COLO829 (cell line): Measurements from ENCODE around the gene MAT2A.
"Not testable (repeated sequence)": the region's sequence is repeated elsewhere in the genome, so short reads cannot be mapped to it uniquely, and the experiment has no call there.

Experiments used
- DNase-seq: peaks from one replicate; pipeline ENCODE4 v3.0.0; 2012; ENCODE audit warnings: low spot score

The MAT2A gene

DNA sequence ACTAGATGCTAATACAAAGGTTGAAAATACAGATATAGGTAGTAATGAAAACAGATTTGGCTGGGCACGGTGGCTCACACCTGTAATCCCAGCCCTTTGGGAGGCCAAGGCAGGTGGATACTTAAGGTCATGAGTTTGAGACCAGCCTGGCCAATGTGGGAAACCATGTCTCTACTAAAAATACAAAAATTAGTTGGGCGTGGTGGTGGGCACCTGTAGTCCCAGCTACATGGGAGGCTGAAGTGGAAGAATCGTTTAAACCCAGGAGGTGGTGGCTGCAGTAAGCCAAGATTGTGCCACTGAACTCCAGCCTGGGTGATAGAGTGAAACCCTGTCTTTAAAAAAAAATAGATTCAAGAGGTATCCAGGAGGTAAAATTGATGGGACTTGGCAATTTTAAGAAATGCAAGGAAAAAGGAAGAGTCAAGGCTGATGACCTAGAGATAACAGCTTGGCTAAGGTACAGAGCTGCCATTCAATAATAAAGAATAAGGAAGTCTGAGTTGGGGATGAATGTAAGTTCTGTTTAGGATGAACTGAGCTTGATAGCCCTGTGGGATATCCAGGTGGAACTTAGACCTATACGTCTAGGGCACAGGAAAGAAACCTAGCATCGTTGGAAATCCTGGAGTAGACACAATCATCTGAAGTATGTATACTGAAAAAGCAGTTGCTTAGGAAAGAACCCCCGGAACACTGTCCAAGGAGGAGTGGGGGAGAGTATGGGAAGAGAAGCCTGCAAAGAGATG, 9.1 kb downstream of the MAT2A start:
- DNase-seq = no peak

DNA sequence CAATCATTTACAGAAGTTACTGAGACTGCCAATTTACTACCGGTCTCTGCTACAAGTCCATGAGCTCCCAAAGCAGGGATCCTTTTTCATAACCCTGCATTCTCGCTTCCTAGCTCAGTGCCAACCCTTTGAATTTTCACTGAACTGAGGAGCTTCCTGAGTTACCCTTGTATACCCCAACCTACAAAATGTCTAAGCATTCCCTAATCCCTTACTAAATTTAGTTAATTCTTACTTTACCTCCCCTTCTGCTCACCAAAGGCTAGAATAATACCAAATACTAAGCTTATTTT, 9.6 kb downstream of the MAT2A start:
- DNase-seq = no peak

DNA sequence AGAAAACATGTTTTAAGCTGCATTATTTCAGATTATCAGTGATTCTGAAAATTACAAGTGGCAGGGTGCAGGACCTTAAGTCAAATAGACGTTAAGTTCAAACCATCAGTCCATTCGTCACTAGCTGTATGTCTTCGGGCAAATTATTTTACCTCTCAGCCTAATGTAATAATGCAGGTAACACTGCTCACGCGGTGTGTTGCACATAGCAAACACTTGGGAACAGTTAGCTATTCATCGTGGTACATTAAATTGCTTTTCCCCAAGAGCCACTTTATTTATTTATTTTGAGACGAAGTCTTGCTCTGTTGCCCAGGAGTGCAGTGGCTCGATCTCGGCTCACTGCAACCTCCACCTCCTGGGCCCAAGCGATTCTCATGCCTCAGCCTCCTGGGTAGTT, 10.1 kb downstream of the MAT2A start:
- no peak for DNase-seq

DNA sequence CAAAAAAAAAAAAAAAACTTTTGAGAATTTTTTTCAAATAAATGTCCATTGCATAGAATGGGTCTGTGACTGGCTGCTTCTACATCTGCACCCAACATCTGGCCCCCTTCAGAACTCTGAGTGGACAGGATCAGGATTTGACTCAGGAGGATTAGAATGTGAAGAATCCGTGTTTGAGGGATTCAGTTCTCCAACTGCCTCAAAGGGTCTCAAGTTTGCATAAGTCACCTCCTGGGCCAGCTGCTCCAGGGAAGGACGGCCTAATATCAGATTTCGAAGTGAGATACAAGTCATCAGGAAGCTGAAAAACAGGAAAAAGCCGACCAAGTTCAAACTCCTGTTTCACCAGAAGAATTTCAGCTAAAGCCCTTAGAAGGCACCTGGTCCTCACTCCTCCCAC, 10.9 kb downstream of the MAT2A start:
- DNase-seq = no peak

DNA sequence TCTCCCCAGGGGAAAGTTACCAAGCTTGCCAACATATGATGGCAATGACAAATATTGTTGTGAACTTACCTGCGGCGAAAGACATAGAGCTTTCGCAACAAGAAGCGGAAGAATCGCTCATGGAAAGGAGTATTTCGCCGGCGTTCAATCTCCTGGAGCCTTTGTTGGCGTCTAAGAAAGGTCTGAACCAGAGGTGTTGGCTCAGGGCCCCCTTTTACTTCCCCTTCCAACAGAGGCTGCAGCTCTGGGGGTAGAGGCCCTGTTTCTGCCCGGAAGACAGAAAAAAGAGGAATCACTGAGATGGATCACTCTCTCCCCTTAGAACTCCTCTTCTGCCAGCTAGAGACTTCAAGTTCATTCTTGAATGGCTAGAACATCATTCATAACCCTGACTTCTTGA, 11.5 kb downstream of the MAT2A start:
- no peak for DNase-seq

DNA sequence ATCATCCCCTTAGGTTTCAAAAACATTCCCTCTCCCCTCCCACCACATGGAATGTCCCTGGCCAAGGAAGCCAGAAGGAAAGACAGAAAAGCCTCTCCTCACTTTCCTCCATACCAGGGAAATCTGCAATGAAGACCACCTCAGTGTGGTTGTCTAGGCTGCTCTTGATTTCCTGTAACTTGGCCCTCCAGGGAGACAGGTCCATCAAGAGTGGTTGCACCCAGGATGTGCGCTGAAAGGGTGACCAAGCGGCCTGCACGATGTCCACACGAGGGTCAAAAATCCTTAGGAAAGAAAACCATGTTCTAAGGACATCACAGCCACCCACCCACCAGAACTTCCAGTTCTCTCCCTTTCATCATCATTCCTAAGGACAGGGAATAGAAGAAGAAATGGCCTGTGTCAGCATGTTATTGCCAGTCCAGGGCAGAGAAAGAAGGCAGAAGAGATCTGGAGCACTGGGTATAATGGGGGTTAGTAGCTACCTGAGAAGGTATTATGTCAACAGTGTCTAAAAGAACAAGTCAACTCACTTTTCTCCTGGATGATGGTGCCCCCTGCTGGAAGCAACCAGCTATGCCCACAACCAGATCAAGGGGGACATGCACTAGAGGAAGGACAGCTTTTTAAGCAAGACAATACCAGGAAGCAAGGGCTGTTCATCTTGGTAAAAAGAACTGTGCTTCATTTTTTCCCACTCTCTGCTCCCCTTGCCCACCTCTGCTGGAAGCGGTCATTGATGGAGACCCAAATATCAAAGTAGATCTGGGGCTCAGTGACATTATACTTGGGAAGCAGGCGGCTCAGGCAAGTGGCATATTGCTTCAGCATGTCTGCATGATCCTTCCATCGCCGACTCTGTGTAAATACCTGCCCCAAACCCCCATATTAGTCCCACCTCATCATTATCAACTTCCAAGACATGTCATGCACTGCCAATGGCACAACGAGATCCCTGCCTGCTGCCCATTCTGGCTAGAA, 13.0 kb downstream of the MAT2A start:
- peak; percentile 77 for DNase-seq

DNA sequence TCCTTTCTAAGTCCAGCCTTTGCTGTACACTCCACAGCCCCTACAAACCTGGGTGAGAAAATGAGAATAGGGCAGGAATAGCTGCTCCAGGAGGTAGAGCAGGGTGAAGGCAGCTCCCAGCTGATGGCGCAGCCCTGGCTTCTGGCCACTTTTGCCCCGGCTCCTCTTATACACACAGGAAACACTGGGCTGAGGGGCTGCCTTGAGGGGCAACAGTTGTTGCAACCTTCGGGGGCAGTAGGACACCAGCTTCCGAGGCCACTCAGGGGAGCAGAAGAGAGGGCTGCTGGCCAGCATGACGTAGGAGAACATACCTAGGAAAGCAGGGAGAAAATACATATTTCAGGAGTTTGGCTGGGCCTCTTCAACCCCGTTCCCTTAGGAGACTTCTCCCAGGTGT, 14.2 kb downstream of the MAT2A start:
- DNase-seq = no peak

DNA sequence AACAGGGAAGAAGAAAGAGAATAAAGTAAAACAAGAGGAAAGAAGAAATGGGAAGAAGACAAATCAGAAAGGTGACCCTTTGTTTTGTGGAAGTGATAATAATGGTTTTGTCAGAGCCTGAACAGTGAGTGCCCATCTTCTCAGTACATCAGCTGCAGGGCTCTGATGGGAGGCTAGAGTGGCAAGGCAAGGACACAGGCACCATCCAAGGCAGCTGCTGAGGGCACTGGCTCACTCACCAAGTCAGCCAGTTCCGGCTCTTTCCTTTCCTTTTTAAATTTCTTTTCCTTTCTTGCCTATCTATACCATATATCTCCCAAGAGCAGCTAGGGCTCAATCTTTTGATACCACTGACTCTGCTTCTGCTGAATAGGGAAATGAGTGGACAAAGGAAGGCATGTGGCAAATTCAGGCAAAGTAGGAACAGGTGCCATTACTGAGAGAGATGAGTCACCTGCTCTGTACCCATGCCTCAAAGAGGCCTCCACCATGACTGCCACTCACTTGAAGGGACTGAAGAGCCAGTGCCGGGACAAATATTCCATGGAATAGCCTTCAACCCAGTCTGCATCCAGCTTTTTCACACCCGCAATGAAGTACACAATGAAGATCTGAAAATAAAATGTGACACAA, 16.1 kb downstream of the MAT2A start:
- DNase-seq = no peak

DNA sequence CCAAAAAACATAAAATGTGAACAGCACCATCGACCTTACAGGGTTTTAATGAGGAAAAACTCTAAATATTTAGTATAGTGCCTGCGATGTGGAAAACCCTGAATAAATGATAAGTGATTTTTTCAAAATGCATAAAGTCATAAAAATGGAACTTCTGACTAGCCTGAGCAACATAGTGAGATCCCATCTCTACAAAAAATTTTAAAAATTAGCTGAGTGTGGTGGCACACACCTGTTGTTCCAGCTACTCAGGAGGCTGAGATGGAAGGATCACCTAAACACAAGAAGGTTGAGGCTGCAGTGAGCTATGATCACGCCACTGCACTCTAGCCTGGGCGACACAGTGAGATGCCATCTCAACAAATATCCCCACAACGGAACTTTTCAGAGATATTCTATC, 18.2 kb downstream of the MAT2A start:
- no peak for DNase-seq

DNA sequence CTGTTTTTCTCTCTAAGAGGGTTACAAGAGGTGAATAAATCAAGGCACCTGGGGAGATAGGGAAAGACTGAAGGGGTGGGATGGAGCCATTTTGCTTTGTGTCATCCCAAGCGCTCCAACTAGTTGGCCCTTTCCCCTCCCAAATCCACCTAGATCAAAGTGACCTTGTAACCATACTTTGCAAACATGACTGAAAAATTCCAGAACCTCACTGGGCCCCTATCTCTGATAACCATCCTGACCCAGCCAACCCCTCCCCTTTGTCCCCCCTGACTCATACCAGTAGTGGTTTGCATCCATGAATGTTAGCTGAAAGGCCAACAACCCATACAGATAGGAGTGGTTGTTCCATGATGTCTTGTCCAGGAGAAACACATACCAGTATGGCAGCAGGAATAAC, 19.2 kb downstream of the MAT2A start:
- no peak for DNase-seq

DNA sequence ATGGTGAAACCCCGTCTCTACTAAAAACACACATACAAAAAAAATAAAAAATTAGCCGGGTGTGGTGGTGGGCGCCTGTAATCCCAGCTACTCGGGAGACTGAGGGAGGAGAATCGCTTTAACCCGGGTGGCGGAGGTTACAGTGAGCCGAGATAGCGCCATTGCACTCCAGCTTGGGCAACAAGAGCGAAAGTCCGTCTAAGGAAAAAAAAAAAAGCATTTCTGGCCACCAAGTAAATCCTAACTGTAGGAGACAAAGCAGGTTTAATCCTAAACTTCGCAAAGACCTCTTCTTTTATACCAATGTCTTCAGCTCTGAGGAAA, 21.4 kb downstream of the MAT2A start:
- not testable (repeated sequence) for DNase-seq

DNA sequence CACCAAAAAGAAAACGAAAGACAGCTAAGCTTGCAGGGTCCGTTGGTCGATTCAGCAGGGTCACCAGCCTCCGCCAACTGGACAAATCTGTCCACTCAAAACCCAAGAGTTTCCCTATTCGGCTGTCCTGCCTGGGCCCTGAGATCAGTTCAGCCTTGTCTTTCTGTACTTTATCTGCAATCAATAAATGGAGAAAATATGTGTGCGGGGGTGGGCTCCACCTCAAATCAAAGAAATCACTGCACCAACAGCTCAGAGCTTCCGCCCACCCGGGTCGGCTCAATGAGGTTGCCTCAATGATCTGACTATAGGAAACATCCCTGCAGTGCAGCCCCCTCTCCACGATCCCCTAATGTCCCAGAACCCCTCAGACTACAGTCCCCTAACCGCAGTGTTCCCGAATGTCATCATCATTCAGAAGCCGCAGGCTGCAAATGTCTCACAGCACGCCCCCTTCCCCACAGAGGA, 21.9 kb downstream of the MAT2A start:
- no peak for DNase-seq

DNA sequence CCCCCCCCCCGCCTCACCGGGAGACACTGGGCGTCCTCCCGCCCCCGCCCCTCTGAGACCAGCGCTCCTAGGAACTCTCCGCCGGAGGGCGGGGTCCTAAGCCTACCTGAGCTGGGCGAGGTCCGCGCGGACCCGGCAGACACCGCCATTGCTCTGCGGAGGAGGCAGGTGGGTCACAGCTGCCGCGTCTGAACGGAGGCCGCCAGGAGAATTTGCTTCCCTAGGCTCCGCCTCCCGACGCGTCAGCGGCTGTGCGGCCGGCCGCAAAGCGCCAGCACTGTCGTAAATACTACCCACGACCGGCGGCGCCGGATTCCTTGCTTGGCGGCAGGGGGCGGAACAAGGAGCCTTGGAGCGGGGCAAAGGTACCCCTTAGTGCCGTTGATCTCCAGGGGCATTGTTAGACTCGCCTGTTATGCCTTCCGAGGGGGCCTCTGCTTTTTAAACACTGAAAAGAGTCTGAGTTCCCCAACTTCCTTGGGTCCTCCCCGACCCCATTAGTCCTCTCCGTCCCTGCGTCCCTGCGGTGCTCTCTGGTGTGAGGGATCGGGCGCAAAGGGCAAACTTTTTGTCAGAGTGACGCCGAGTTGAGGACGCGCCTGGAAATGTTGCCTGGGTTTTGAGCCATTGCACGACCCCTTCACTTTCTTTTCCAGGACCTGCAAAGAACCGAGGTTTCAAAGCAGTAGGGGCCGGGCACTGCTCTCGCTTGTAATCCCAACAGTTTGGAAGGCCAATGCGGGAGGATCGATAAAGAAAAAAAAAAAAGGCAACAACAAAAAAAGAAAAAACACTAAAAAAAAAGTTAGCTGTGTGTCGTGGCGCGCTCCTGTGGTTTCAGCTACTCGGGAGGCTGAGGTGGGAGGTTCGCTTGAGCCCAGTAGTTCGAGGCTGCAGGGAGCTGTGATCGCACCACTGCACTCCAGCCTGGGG, 22.6 kb downstream of the MAT2A start, which contains the start of gene GGCX:
GGCX (minus strand) TSS at position 214 of the 933 bp plus-strand sequence; CDS start at position 149, 65 bp downstream.
- peak; percentile 85 for DNase-seq

DNA sequence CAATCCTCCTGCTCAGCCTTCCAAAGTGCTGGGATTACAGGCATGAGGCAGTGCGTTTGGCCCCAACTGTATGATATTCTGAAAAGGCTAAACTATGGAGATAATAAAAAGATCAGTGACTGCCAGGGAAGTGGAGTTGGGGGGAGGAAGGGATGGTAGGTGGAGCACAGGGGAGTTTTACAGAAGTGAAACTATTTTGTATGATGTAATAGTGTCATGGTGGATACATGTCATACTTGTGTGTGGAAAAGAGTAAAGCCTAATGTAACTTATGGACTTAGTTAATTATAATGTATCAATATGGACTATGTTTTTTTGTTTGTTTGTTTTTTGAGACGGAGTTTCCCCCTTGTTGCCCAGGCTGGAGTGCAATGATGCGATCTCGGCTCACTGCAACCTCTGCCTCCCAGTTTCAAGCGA, 25.2 kb downstream of the MAT2A start:
- no peak for DNase-seq

DNA sequence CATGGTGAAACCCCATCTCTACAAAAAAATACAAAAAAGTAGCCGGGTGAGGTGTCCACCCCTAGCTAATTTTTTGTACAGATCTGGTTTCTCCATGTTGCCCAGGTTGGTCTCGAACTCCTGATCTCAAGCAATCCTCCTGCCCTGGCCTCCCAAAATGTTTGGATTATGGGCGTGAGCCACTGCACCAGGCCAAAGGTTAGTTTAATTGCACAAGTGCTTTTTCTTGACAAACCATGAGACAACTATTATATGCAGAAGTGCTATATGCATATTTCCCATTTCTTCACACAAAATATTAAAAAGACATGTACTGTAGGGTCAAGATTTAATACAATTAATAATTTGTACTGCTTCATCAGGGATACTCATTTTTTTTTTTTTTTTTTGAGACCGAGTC, 27.3 kb downstream of the MAT2A start:
- DNase-seq = no peak

DNA sequence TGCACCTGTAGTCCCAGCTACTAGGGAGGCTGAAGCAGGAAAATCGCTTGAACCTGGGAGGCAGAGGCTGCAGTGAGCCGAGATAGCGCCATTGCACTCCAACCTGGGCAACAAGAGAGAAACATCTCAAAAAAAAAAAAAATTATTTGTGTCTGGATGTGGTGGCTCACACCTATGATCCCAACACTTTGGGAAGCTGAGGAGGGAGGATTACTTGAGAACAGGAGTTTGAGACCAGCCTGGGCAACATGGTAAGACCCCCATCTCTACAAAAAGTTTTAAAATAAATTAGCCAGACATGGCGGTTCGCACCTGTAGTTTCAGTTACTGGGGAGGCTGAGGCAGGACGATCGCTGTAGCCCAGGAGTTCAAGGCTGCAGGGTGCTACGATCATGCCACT, 36.8 kb downstream of the MAT2A start:
- no peak for DNase-seq

DNA sequence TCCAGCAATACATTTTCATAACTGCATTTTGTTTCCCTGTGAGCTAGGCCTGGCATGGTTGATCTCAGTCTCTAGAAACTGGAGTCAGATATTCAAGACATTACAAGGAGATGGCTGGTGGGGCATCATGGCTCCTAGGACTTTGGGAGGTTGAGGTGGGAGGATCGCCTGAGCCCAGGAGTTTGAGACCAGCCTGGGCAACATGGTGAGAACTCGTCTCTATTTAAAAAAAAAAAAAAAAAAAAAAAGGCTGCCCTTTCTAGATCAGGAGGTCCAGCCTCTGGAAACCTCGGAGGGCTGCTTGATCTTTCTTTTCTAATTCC, 38.1 kb downstream of the MAT2A start:
- DNase-seq = no peak

DNA sequence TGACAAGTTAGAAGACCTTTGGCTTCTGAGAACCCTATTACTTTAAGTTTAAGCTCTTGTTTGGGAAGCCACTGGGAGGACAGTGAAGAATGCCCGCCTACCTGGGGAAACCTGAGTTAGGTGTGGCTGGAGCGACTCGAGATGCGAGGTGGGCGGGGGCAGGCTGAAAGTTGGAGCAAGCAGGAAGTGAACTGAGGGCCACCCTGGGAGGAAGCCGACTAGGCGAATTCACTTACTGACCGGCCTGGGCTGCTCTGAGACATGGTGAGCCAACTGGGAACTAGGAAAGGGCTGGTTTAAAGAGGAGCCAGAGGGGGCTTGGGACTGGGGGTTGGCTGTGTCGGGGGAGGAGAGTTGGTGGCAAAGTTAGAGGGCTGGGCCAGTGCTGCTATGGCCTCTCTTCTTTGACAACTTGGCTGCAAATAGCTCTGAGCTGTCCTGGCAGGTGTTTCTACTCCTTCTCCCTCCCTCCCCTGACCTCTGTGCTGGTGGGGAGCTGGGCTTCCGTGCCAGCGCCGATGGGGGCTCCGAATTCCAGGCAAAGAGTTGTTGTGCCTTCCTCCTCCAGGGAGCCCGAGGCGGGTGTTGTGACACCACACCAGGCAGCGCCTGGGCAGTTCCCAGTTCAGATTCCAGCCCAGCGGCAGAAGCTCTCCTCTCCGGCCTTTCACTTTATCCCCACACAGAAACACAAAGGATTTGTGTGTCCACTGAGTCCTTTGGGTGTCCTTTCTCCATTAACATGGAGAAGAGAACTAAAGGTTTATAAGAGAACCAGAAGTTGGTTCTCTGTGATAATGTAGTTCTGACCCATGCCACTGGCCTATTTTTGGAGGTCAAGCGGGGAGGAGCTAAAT, 38.6 kb downstream of the MAT2A start, which contains the start of gene VAMP8:
VAMP8 (plus strand) TSS at position 201 of the 857 bp plus-strand sequence; CDS start at position 262, 61 bp downstream.
- no peak for DNase-seq

DNA sequence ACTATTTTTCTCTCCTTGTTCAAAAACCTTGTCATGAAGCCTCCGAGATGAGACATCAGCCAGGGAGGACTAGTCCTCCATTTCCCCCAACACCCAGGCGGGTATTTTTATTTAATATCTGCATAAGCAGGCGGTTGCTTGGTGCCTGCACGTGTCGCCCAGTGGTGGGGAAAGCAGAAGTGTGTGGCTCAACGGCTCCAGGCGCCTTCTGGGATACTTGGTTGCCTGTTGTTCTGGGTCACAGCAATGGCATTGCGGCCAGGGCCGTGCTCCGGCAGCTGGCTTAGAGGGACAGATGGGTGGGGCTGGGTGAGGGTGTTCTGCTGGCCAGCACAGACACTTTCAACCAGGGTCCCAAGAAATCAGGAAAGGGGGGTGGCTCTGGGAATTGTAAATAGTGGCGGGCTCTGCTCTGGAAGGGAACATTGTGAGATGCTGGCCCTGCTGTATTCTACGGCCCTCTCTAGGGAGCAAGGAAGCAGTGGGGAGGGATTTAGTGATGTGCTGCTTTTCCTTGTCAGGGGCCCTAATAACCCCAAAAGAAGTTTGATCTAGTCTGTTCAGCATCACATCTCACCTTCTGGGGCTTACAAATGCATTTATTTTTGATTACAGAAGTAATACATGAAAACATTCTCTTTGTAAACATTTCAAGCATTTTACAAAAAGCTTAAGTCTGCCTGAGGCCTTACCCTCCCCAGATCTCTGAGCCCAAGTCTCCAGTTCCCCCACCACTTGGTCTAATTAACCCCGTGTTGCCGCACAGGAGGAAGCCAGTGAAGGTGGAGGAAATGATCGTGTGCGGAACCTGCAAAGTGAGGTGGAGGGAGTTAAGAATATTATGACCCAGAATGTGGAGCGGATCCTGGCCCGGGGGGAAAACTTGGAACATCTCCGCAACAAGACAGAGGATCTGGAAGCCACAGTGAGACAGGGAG, 39.5 kb downstream of the MAT2A start:
- DNase-seq = no peak
